PFSK-1 (cell line): ENCODE data around the gene MYO1F.

Source experiments
- REST ChIP-seq, 2 experiments: IDR thresholded peaks; 2 replicates each; pipeline versions ENCODE4 v1.6.1 to v1.8.0; 2011 to 2012; ENCODE audit warnings: low read depth in 2 of 2, low read length in 2 of 2, control low read depth in 1 of 2, inconsistent platforms in 1 of 2, mild to moderate bottlenecking in 1 of 2, moderate library complexity in 1 of 2; ENCODE audit not compliant: insufficient read depth in 1 of 2
- SIN3A ChIP-seq: IDR thresholded peaks from 2 replicates; pipeline ENCODE4 v1.6.1; 2012; ENCODE audit warnings: mild to moderate bottlenecking, low read length, moderate library complexity, borderline replicate concordance; ENCODE audit not compliant: insufficient read depth

- no peak for TF ChIP-seq REST (IDR thresholded peaks at IDR 0.05; ENCODE audit: insufficient read depth in 1 of 2, low read depth in 2 of 2, low read length in 2 of 2)
- TF ChIP-seq SIN3A, result no peak
These were observed 78.0 kb downstream of the MYO1F start for GRCh38 chr19:8499048-8499833.
